WI38 (cell line): ENCODE data around the gene ARL11.

Experiments used
- H3K4me3 ChIP-seq: 2 replicates; pipeline ENCODE4 v1.5.1; 2011; ENCODE audit warnings: low read depth, mild to moderate bottlenecking, control low read depth, low read length
- TF ChIP-seq, protein P1 (sequence below): IDR thresholded peaks from 2 replicates; pipeline ENCODE4 v1.5.1; 2012; ENCODE audit warnings: low read depth, mild to moderate bottlenecking, control low read depth, low read length

ARL11 gene

DNA sequence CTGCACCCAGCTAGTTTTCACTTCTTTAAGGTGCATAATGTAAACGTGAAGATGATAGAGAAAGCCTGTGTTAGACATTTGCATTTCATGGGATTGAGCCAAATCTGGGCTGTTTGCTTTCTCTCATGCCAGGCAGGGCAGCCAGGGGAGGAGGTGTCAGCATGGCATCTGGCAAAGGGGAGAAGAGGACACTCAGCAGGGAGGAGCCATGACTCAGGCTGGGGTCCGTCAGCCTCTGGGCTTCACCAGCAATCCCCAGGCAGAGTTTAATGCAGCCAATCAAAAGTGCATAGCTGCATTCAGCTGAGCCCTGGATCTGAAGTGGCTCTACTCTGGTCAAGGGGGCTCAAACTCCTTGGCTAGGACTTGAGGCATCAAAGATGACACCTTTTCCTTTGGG lies 39.5 kb downstream of the ARL11 start:
- no peak overlapping the region for H3K4me3 ChIP-seq
- TF ChIP-seq, protein P1, sequence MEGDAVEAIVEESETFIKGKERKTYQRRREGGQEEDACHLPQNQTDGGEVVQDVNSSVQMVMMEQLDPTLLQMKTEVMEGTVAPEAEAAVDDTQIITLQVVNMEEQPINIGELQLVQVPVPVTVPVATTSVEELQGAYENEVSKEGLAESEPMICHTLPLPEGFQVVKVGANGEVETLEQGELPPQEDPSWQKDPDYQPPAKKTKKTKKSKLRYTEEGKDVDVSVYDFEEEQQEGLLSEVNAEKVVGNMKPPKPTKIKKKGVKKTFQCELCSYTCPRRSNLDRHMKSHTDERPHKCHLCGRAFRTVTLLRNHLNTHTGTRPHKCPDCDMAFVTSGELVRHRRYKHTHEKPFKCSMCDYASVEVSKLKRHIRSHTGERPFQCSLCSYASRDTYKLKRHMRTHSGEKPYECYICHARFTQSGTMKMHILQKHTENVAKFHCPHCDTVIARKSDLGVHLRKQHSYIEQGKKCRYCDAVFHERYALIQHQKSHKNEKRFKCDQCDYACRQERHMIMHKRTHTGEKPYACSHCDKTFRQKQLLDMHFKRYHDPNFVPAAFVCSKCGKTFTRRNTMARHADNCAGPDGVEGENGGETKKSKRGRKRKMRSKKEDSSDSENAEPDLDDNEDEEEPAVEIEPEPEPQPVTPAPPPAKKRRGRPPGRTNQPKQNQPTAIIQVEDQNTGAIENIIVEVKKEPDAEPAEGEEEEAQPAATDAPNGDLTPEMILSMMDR = no peak

DNA sequence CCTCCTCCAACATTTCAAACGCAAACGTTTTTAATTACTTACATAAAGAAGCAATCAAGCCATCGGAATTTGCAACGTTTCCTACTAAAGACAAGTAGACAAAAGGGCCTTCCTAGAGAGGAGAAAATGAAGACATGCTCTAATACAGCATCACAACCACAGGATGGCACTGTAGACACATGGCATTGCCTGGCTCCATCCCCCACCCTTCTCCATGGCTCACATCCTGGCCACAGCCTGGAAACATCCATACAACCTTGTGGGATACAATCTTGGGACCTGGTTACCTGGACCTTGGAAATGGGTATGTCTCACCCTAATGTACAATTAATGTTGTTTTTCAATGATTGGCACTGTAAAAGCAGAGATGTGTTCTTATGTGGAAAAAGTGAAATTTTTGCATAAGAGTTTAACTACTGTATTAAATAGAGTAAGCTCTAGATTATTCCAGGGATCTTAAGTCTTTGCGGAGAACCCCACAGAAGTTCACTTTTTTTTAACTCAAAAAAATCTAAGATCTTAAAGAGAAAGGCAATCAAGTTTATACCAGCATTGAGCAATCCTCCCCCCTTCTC lies 41.5 kb downstream of the ARL11 start:
- H3K4me3 ChIP-seq = no peak overlapping the region
- TF ChIP-seq, protein P1 = peak; percentile 73

DNA sequence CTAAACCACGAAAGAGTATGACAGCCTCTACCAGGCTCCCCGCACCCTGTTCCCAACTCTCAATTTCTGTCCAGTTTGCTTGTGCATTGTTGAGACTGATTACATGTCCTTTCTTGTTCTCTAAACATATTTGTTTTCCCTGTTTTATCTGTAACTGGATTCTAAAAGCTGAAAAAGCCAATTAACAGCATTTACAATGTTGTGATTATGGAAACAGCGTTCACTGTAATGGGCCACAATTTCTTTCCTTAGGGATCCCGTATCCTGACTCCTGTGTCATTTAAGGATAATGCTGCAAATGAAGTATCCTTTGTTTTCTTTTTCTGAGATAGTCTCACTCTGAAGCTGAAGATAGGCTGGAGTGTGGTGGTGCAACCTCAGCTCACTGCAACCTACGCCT lies 42.5 kb downstream of the ARL11 start:
- TF ChIP-seq, protein P1 = no peak
- H3K4me3 ChIP-seq = no peak overlapping the region

DNA sequence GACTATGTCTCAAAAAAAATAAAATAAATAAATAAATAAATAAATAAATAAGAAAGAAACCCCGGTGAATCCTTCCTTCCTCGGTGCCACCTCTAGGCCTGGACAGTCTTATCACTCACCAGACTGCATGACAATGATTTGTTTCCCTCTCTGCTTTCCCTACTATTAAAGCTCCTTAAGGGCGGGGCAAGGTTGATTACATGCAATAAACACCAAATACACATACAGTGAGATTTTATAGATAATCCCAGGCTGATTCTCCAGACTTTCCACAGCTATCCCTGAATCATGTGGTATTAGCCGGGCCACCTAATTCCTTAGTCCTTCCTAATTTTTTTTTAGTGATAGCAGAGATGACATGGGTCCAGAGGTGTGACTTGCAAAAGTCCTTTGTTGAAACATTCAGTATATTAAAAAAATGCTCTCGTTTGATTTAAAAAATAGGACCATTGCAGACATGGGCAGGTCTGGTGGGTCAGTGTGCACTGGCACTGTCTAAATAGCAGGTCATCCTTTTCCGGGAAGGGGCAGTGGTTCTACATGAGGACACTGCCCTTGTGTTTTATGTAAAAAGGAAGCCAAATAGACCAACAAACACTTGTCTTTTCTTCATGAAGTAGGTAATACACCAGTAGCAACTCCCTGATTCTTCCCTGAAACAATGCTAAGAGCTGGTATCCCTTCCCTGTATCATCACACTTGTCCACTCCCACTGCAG lies 48.4 kb downstream of the ARL11 start:
- no peak overlapping the region for H3K4me3 ChIP-seq
- TF ChIP-seq, protein P1 = no peak

DNA sequence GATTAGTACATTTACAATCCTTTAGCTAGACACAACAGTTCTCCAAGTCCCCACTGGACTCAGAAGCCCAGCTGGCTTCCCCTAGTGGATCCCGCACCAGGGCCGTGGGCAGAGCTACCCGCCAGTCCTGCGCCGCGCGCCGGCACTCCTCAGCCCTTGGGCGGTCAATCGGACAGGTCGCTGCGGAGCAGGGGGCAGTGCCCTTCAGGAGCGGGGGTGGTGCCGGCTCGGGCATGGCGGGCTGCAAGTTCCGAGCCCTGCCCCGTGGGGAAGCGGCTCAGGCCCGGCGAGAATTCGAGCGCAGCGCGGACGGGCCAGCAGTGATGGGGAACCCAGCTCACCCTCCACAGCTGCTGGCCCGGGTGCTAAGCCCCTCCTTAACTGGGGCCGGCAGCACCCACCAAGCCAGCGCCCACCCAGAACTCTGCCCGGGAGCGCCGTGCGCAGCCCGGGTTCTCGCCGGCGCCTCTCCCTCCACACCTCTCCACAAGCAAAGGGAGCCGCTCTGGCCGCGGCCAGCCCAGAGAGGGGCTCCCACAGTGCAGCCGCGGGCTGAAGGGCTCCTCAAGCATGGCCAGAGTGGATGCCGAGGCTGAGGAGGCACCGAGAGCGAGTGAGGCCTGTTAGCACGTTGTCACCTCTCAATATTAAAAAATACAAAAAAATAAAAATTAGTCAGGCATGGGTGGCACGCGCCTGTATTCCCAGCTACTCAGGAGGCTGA lies 50.0 kb downstream of the ARL11 start:
- TF ChIP-seq, protein P1 = no peak
- no peak overlapping the region for H3K4me3 ChIP-seq

DNA sequence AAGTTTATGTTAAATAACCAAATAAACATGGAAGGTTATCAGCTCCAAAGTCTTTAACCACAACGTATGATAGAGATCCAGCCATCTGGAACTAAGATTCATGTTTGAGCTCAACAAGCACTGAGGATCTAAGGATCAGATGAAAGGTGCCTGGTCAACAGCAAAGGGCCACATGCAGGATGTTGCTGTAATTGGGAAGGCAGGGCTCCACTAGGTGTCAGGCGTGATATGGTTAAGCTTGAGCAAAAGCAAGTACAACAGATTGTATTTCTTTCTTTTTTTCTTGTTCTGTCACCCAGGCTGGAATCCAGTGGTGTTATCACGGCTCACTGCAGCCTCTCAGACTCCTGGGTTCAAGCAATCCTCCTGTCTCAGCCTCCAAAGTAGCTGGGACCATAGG lies 50.9 kb downstream of the ARL11 start:
- TF ChIP-seq, protein P1 = no peak
- H3K4me3 ChIP-seq = no peak overlapping the region
